Coronary artery (tissue), 2 donors: ENCODE measurements around the gene MROH2A.
A peak's percentile ranks its signal among the peaks of the same experiment; 100 is the strongest.

Source experiments
- DNase-seq: peaks from one replicate; pipeline ENCODE4 v3.0.0-alpha.2; 2017; ENCODE audit warnings: low spot score
- H3K27ac ChIP-seq, 2 donors: fragments of 200-600 bp; sonication (generic); one replicate each; pipeline ENCODE4 v1.5.1; 2016 to 2019
- H3K4me3 ChIP-seq: fragments of 200-600 bp; sonication (generic); 2 replicates; pipeline ENCODE4 v1.5.1; 2016; ENCODE audit warnings: mild to moderate bottlenecking, moderate library complexity
- TF ChIP-seq, protein P1 (sequence below): fragments of 200-600 bp; sonication (generic); IDR thresholded peaks from one replicate; pipeline ENCODE4 v1.5.1; 2019; ENCODE audit warnings: antibody characterized with exemption

Gene MROH2A

DNA sequence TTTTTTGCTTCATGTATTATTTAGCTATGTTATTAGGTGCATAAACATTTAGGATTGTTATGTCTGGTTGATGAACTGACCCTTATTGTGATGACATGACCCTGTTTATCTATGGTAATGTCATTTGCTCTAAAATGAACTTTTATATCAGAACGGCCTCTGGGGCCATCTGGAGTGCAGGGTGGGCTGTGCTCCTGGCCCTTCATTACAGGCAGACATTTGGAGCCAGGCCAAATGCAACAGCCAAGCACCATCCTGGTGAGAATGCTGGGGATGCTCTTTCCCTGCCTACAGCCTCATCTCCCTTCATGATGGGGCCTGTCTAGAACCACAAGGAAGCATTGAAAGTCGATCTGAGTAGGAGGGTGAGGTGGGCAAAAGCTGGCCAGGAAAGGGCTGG lies 38.2 kb downstream of the MROH2A start:
- no peak overlapping the region for H3K4me3 ChIP-seq
- peak; percentile 12 for DNase-seq

DNA sequence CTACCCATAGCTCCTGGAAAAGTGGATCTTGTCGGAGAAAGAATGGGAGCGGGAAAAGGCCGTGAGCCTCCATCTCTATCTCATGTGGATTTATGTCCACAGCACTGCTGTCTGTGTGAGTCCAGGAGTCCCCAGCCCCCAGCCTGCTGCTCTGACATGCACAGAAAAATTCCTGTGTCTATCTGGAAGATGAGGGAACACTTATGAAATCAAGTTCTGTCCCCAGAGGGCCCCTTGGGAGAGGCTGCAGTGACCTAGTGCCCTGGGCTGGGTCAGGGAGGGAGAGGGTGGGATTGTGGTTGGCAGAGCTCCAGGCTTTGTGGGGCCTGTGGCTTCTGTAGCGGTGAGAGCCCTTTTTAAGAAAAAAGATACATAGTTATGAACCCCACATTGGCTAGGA lies 38.6 kb downstream of the MROH2A start:
- Histone ChIP-seq H3K27ac (no peak overlapping the region), H3K4me3 (no peak overlapping the region)
- TF ChIP-seq, protein P1, sequence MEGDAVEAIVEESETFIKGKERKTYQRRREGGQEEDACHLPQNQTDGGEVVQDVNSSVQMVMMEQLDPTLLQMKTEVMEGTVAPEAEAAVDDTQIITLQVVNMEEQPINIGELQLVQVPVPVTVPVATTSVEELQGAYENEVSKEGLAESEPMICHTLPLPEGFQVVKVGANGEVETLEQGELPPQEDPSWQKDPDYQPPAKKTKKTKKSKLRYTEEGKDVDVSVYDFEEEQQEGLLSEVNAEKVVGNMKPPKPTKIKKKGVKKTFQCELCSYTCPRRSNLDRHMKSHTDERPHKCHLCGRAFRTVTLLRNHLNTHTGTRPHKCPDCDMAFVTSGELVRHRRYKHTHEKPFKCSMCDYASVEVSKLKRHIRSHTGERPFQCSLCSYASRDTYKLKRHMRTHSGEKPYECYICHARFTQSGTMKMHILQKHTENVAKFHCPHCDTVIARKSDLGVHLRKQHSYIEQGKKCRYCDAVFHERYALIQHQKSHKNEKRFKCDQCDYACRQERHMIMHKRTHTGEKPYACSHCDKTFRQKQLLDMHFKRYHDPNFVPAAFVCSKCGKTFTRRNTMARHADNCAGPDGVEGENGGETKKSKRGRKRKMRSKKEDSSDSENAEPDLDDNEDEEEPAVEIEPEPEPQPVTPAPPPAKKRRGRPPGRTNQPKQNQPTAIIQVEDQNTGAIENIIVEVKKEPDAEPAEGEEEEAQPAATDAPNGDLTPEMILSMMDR: no peak
- DNase-seq: peak; percentile 57

More for the DNA sequence above, 38.2 kb downstream of the MROH2A start:
- H3K27ac ChIP-seq: no peak overlapping the region
- TF ChIP-seq, protein P1: no peak

DNA sequence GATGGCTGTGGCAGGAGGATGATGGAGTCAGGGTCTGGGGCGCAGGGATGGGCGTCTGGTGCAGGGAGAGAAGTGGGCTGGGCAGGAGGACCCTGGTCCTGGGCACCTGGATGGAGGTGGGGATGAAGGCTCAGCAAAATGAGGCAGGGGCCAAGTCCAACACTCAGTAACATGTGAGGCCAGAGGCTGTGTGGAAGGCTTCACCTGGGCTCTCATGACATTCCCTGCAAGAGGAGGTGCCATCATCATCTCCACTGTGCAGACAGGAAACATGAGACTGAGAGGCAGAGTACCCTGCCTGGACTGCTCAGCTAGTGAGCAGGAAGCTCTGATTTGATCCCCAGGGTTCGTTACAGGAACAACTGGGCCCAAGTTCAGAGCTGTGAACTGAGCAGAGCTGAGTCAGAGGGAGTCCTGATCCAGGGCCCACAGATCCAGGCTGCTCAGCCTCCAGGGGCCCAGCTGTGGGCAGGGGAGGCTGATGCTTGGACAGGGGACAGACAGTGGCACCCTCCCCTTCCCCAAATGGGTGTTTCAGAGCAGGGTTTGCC lies 39.3 kb downstream of the MROH2A start:
- TF ChIP-seq, protein P1: no peak
- H3K4me3 ChIP-seq: no peak overlapping the region
- peak; percentile 64 for DNase-seq
- H3K27ac ChIP-seq: no peak overlapping the region

DNA sequence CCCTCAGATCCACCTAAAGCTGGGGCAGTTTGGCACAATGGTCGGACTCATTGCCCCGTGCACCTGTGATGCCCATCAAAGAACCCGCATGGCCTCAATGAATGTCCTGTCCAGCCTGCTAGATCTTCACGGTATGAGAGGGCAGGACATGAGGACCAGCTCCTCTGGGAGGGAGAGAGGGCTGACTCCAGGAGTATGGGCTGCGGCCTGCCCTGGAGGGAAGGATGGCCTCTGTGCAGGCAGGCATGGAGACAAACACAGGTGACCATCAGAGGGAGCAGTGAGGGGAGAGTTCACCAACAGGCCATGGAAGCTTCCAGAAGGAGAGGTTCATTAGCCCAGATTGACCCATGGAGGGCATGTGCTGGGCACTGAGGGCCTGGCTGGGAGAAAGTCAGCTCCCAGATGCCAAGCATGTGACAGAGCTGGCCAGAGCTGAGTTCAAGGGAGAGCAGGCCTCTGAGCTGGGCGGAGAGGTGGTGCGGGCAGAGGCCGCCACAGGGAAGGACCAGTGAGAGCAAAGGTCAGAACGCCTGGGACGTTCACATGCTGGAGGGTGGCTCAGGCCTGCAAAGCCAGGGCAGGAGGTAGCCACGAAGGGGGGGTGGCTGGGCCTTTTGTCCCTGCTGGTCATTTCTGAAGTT lies 40.0 kb downstream of the MROH2A start:
- peak; percentile 54 for DNase-seq
- H3K27ac ChIP-seq: no peak overlapping the region
- TF ChIP-seq, protein P1: no peak

DNA sequence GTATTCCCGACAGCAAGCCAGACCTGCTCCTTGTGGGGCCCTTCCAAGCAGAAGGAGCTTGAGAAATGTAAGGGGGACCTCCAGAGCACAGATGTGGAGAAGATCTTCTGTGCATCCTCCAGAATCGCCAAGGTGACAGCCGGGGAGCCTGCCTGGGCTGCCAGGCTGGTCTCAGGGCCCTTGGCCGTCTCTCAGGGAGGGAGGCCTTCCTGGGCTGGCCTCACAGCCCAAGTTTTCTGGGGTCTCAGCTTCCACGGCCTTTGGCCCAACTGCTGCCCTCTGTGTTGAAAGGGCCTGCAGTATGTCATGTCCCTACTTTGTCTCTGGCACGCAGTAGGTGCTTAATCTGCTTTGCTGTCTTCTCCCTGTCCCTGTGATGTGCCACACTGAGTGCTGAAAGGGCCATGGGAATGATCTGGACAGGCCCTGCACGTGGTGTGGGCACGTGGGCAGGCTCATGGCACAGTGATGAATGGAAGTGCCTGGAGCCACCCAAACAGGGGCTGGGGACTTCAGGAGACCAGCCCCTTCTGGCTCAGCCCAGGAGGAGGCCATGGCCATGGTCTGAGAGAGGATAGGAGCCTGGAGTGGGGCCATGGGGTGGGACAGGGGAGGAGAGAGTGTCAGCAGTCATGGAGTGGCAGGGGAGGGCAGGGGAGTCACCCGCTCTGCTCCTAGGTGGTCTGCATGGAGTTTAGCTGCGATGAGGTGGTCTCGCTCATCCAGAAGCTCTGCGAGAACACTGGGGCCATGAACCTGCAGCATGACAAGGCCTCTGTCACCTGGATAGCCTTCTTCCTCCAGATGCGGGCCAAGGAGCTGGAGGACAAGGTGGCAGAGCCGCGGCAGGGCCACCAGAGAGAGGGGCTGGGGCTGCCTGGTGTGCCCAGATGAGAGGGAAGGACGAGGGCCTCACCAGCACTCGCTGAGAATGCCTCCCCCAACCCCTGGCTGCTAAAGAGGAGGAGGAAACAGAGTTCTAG lies 40.8 kb downstream of the MROH2A start:
- TF ChIP-seq, protein P1: no peak
- H3K4me3 ChIP-seq: no peak overlapping the region
- DNase-seq: peak; percentile 54
- no peak overlapping the region for H3K27ac ChIP-seq

More for the DNA sequence above, 40.0 kb downstream of the MROH2A start:
- no peak overlapping the region for H3K4me3 ChIP-seq

DNA sequence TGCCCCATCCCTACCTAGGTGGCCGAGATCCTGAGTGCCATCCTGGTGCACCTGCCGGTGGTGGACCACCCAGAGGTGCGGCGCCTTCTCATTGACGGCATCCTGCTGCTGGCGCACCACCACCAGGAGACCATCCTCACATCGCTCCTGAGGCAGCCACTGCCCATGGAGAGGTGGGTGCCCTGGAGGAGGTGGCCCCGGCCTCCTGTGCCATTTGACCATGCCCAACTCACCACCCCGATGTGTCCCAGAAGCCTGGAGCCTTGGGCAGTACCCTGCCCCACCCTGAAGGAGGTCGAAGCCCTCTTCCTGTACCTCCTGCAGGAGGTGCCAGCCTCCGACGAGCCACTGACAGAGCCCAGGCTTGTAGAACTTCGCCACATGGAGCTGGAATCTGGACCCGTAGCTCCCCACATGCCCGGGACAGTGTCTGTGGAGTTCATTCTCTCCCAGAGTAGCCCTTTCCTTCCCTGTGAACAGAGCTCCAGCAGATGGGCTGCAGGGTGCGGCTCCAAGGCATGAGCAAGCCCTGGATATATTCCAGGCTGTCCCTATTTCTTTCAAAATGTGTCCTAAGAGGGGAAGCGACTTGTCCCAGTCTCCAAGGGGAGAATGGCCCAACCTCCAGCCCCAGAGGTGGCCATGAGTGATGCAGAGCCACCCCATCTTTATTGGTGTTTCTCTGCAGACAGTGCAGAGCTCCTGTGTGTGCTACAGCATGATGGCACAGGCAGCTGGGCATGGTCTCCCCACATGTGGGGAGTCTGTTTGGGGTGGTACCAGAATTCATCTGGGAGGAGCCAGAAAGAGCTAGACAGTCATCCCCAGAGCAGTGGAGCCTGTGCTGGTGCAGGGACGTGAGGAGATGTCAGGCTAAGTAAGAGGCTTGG lies 42.0 kb downstream of the MROH2A start:
- Histone ChIP-seq H3K4me3 (no peak overlapping the region), H3K27ac (no peak overlapping the region)
- DNase-seq: peak; percentile 58
- TF ChIP-seq, protein P1: no peak
